Measurements from ENCODE around the gene TRIP6. TPM values are rescaled to one million over a fixed set of nuclear protein-coding genes. Genes with fewer than 3 reads are reported as not detected.
A peak's percentile ranks its signal among the peaks of the same experiment; 100 is the strongest.

The TRIP6 gene
- total RNA-seq, 4 donors from 2014 or later: 71.8 to 88.7 (median 81.0) TPM

- DNase-seq (ENCODE audit: low spot score in 2 of 2): no peak
- peak overlapping the region; percentile 37 for H3K4me3 ChIP-seq (ENCODE audit: low read depth, poor library complexity, severe bottlenecking)
- intact Hi-C loops (cut with DNase I; ENCODE audit: low total_unique reads): no loop called here
- WGBS, 2 donors: 36 to 63% methylated on average over 8 of the region's 8 CpGs
- TF ChIP-seq CTCF (IDR thresholded peaks at IDR 0.05) (no peak), POLR2A (IDR thresholded peaks at IDR 0.05) (no peak)
Measured at GRCh38 chr7:100874300-100874576, 7.1 kb downstream of the TRIP6 start.

GRCh38 chr7:100874577-100875355 is 7.6 kb downstream of the TRIP6 start, which contains the start of gene SRRT:
Gene SRRT (plus strand): TSS chr7:100875103. CDS start chr7:100875591, 488 bp downstream.
- 1 to 2% methylated on average over 57 to 74 of the region's 79 CpGs for WGBS, 2 donors
- TF ChIP-seq CTCF (IDR thresholded peaks at IDR 0.05) (peak in 1 of 3 donors; percentile 55), POLR2A (IDR thresholded peaks at IDR 0.05) (peak in 1 of 2 donors; percentile 60)
- peak within 1 kb of the TSS; percentile 96 for H3K4me3 ChIP-seq (ENCODE audit: low read depth, poor library complexity, severe bottlenecking)
- peak; percentile 99 to 100 for DNase-seq (ENCODE audit: low spot score in 2 of 2)
- intact Hi-C loops (cut with DNase I; ENCODE audit: low total_unique reads): no loop called here

GRCh38 chr7:100875356-100875751 is 8.2 kb downstream of the TRIP6 start:
- no peak for DNase-seq (ENCODE audit: low spot score in 2 of 2)
- peak overlapping the region; percentile 96 for H3K4me3 ChIP-seq (ENCODE audit: low read depth, poor library complexity, severe bottlenecking)
- intact Hi-C loops (cut with DNase I; ENCODE audit: low total_unique reads): no loop called here
- 0% methylated on average over 29 to 32 of the region's 39 CpGs for WGBS, 2 donors
- TF ChIP-seq POLR2A (IDR thresholded peaks at IDR 0.05): no peak
- no peak for TF ChIP-seq CTCF (IDR thresholded peaks at IDR 0.05)

- no peak overlapping the region for H3K4me3 ChIP-seq (ENCODE audit: low read depth, poor library complexity, severe bottlenecking)
- intact Hi-C loops (cut with DNase I; ENCODE audit: low total_unique reads): no loop called here
- TF ChIP-seq CTCF (IDR thresholded peaks at IDR 0.05): no peak
- no peak for TF ChIP-seq POLR2A (IDR thresholded peaks at IDR 0.05)
- DNase-seq (ENCODE audit: low spot score in 2 of 2): no peak
- 63 to 73% methylated on average over 7 of the region's 7 CpGs for WGBS, 2 donors
Measured at GRCh38 chr7:100878013-100878412, 10.8 kb downstream of the TRIP6 start.

GRCh38 chr7:100878685-100879084 is 11.5 kb downstream of the TRIP6 start:
- WGBS, 2 donors: 80 to 89% methylated on average over 6 of the region's 6 CpGs
- no peak for DNase-seq (ENCODE audit: low spot score in 2 of 2)
- no peak overlapping the region for H3K4me3 ChIP-seq (ENCODE audit: low read depth, poor library complexity, severe bottlenecking)
- intact Hi-C loops (cut with DNase I; ENCODE audit: low total_unique reads): no loop called here
- no peak for TF ChIP-seq POLR2A (IDR thresholded peaks at IDR 0.05)
- TF ChIP-seq CTCF (IDR thresholded peaks at IDR 0.05): no peak
